Activated gamma-delta T cell (primary cell): Measurements from ENCODE around the gene CAMK1D.
"Not testable (repeated sequence)": the region's sequence is repeated elsewhere in the genome, so short reads cannot be mapped to it uniquely, and the experiment has no call there.

Experiments used
- DNase-seq: peaks from one replicate; lab custom pipeline; 2025; lab: John Stamatoyannopoulos, UW

CAMK1D gene

DNA sequence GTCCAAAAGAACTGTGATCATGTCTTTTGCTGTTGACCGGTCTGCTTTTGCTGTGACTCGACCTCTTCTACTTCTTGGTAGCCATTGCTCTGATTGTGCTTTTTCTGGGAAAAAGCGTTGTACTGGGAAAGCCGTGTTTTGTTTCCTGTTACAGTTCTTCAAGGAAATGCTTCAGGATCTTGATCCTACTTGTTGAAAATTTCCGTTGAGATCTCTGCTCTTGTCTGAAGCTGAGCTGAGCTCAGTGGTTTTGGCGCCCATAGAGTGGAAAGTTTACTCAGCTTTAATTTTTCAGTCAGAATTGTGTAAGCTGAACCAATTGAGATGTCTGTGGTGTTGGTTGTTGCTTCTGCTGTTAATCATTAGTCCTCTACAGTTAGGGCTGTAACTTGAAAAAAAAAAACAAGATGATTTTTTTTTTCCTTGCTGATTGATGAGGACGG lies 349.9 kb downstream of the CAMK1D start:
- no peak for DNase-seq

DNA sequence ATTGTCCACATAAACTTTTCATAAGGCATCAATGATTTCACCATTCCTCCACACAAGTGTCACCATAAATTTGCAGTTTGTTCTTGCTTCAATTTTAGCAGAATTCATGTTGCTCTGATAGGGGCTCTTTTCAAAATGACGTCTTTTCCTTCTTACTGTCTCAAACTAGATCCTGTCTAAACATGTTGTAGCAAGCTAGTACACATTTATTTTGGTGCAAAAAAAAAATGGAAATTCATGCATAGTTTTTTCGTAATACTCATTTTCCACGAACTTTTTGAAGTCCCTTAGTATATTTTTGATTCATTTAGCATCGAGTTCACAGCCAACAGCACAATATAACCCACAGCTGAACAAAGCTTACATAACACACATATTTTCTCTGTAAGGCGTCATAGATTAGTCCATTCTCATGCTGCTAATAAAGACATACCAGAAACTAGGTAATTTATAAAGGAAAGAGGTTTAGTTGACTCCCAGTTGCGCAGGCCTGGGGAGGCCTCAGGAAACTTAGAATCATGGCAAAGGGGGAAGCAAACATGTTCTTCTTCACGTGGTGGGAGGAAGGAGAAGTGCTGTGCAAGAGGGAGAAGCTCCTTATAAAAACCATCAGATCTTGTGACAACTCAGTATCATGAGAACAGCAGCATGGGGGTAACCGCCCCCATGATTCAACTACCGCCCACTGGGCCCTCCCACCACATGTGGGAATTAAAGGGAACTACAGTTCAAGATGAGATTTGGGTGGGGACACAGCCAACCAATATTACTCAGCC lies 350.6 kb downstream of the CAMK1D start:
- DNase-seq = no peak

DNA sequence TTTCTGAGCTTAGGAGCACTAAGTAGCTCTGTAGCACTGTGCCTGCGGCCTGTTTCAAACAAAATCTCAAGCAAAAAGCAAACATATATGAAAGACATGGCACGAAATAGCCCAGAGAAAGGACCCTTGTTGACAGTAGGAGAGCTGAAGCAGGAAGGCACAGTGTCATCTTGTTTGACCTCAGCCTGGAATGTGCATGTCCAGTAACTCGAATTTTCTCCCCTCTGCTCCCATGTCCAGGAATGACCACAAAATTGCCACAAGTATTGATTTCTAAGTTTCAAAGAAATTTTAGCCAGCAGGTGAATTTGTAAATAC lies 351.2 kb downstream of the CAMK1D start:
- DNase-seq = no peak

GRCh38 chr10:12701696-12702095 lies 352.3 kb downstream of the CAMK1D start:
- DNase-seq = no peak

DNA sequence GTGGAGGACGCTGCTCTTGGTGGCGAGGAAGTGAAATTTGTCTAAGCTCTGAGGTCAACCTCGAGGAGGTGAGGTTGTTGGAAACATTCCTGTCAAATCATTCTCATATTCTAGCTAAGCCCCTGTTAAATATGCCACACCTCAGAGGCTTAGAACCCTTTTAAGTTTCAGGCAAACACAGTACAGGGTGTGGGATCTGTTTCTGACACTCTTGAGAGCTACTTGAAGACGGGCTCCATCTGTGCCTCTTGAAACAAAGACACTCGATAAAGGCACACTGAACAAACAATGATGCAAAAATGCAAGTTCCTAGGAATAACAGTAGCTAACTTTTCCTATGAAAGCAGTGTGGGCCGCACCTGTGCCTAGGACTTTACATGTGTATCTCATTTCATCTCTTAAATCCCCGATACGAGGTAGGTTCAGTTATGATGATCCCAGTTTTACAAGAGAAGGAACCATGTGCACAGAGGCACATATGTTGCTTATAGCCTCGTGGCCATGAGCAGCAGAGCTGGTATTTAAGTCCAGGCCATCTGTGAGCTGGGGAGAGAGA lies 352.9 kb downstream of the CAMK1D start:
- no peak for DNase-seq

GRCh38 chr10:12703126-12703525 lies 353.8 kb downstream of the CAMK1D start:
- no peak for DNase-seq

DNA sequence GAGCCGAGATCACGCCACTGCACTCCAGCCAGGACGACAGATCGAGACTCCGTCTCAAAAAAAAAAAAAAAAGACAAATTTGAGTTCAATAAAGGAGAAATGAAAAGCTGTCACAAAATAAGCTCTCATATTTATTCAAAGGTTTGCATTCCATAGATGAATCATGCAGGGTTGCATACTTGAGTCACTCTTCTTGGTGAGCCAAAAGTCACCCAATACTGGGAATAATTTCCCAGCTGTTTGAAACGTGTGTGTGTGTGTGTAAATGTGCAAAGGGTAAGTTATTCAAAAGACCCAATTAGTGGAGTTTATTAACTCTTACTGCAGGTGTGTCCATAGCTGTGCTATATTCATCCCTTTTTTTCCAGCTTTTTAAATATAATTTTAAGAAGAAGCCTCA lies 354.5 kb downstream of the CAMK1D start:
- DNase-seq = no peak

GRCh38 chr10:12704488-12704887 lies 355.1 kb downstream of the CAMK1D start:
- no peak for DNase-seq

DNA sequence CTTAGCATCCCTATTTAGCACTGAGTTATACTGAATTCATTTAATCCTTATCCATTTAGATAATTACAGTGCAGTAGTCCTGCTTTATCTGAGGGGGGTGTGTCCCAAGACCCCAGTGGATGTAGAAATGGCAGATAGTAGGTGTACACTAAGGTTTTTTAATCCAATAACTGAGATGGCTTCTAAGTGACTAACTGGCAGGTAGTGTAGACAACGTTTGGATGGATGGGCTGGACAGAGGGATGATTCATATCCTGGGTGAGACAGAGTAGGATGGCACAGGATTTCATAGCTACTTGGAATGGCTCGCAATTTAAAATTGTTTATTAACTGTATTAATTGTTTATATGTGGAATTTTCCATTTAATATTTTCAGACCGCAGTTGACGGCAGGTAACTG lies 356.6 kb downstream of the CAMK1D start:
- DNase-seq = no peak

- no peak for DNase-seq
These were observed 358.3 kb downstream of the CAMK1D start for GRCh38 chr10:12707461-12708185.

DNA sequence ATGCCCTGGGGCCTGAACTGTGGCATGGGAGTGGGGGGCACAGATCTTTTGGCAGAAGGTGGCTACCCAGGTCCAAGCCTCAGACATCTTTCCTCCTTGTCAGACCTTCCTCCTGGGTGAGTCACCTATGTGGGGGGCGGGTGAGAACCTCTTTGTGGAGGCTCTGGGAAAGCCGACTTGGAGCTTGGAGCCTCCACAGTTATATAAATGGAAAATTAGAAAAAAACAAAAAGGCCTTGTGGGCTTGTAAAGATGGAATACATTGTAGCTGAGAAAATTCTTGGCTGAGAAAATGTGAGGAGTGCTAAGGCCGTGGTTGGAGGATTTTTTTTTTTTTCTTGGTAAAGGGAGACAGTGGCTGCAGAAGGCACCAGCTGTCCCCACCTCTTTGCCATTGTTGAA lies 359.7 kb downstream of the CAMK1D start:
- DNase-seq = no peak

DNA sequence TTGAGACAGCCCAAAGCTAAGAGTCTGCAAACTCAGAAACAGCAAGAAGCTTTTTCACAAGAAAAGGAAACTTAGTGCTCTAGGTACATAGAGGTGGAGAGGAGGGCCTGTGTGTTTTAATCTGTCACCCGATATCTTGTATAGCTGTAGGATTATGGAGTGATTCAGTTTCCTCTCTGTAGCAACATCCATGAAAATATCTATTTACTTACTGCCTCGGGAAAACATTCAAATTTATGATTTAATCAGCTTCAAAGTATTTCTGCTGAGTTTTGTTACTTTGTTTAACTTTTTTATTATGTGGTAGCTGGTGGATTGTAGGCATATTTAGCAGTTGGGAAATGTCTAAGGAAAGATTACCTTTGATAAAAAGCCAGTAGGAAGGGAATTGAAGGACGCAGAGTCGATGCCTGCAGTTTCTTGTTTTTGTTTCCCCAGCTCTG lies 360.2 kb downstream of the CAMK1D start:
- DNase-seq = no peak

- no peak for DNase-seq
These were observed 360.8 kb downstream of the CAMK1D start for GRCh38 chr10:12710157-12710556.

GRCh38 chr10:12710594-12711349 lies 361.4 kb downstream of the CAMK1D start:
- DNase-seq = no peak

- DNase-seq = no peak
These were observed 362.0 kb downstream of the CAMK1D start for GRCh38 chr10:12711350-12711708.

DNA sequence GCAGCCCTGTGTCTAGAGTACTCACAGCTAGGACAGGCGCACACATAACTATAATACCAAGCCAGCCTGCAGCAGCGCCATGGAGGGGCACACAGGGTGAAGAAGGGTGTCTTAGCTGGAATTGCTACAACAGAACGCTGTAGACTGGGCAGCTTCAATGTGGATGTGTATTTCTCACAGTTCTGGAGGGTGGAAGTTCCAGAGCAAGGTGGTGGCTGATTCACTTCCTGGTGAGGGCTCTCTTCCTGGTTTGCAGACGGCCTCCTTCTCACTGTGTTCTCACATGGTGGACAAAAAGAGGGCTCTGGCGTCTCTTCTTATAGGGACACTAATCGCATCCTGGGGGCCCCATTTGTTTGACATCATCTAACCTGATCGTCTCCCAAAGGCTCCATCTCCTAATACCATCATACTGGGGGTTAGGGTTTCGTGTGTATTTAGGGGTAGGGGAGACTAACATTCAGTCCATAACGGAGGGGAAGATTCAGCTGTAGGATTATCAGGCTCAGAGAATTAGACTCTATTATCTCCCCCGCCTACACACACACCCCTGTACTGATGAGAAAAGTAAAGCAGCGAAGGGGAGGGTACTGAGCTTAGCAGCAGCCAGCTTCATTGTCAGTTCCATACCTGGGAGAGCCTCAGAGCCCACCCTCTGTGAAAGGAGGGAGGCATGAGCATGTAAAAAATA lies 363.1 kb downstream of the CAMK1D start:
- DNase-seq = no peak

GRCh38 chr10:12712984-12713316 lies 363.6 kb downstream of the CAMK1D start:
- DNase-seq = not testable (repeated sequence)

GRCh38 chr10:12716042-12716441 lies 366.7 kb downstream of the CAMK1D start:
- no peak for DNase-seq

- DNase-seq = no peak
These were observed 368.8 kb downstream of the CAMK1D start for GRCh38 chr10:12717981-12718707.

DNA sequence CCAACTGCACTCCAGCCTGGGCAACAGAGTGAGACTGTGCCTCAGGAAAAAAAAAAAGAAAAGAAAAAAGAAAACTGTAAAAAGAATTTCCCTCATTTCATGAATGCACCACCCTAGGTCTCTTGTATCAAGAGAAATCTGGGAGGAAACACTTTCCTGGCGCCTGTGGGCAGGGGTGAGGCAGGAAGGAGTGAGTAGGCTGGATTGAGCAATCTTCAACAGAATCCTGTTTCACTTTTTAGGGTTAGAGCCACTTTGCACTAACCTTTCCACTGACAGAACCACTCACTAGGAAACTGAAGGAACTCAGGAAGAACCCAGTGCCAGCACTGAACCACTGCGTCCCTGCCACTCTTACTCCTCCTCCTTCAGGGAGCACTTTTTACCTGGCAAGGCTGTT lies 370.0 kb downstream of the CAMK1D start:
- no peak for DNase-seq

- DNase-seq = no peak
These were observed 371.1 kb downstream of the CAMK1D start for GRCh38 chr10:12720217-12720981.
